Measurements from ENCODE around the gene KIAA0513.

DNA sequence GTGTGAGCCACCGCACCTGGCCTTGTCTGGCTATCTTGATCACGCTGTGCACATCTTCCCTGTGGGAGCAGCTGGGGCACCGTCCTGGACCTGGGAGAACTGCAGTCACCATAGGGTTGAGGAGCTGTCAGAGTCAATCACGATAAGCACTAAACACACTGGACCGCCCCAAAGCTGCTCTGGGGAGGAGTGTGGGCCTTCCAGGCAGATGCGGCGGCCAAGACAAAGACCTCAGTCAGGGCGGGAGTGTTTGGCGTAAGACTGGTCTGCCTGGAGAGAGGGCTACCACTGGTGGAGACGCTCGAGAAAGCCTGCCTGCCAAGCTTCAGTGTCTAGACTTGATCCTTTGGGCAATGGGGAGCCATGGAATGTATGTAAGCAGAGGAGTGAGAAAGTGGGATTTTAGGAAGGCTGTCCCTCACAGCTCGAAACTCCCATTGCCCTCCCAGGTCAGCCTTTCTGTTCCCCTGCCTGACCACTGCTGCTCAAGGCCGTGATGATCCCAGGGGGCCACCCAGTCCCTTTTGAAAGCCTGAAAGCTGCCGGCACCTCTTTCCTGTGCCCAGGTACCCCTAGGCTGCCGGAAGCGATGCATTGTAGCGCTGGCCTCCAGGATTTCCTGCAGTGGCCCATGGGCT lies 114.0 kb downstream of the KIAA0513 start:
- TF ChIP-seq, protein P1, sequence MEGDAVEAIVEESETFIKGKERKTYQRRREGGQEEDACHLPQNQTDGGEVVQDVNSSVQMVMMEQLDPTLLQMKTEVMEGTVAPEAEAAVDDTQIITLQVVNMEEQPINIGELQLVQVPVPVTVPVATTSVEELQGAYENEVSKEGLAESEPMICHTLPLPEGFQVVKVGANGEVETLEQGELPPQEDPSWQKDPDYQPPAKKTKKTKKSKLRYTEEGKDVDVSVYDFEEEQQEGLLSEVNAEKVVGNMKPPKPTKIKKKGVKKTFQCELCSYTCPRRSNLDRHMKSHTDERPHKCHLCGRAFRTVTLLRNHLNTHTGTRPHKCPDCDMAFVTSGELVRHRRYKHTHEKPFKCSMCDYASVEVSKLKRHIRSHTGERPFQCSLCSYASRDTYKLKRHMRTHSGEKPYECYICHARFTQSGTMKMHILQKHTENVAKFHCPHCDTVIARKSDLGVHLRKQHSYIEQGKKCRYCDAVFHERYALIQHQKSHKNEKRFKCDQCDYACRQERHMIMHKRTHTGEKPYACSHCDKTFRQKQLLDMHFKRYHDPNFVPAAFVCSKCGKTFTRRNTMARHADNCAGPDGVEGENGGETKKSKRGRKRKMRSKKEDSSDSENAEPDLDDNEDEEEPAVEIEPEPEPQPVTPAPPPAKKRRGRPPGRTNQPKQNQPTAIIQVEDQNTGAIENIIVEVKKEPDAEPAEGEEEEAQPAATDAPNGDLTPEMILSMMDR (optimal IDR thresholded peaks at IDR 0.05 in 1 of 3, IDR thresholded peaks at IDR 0.05 in 1 of 3, conservative IDR thresholded peaks at IDR 0.05 in 1 of 3; ENCODE audit: extremely low read depth in 1 of 3, insufficient read depth in 2 of 3, low read length in 3 of 3), result no peak
- no peak for TF ChIP-seq EZH2 (IDR thresholded peaks at IDR 0.05; ENCODE audit: low read length)
